Lower lobe of right lung (tissue), 2 donors: ENCODE measurements around the gene HSPA12B. TPM values are rescaled to one million over a fixed set of nuclear protein-coding genes. Genes with fewer than 3 reads are reported as not detected.

Experiments
- ATAC-seq, 2 donors: fragments of 200-7000 bp; cut with Tn5 transposase; one replicate each; pipeline ENCODE4 v1.9.1; 2020 to 2022; ENCODE audit warnings: mild to moderate bottlenecking in 2 of 2, moderate library complexity in 2 of 2
- DNase-seq: peaks from one replicate; pipeline ENCODE4 v3.0.0-alpha.2; 2020
- H3K27ac ChIP-seq: fragments of 200-600 bp; one replicate; pipeline ENCODE4 v1.8.0; 2022
- H3K27me3 ChIP-seq: fragments of 200-600 bp; one replicate; pipeline ENCODE4 v1.8.0; 2022; ENCODE audit warnings: low read depth
- H3K36me3 ChIP-seq: fragments of 200-600 bp; one replicate; pipeline ENCODE4 v1.8.0; 2022; ENCODE audit warnings: mild to moderate bottlenecking
- H3K4me1 ChIP-seq: fragments of 200-600 bp; one replicate; pipeline ENCODE4 v1.8.0; 2022
- H3K4me3 ChIP-seq: fragments of 200-600 bp; one replicate; pipeline ENCODE4 v1.8.0; 2022; ENCODE audit warnings: mild to moderate bottlenecking
- H3K9me3 ChIP-seq: fragments of 200-600 bp; one replicate; pipeline ENCODE4 v1.8.0; 2022
- CTCF ChIP-seq: fragments of 200-600 bp; IDR thresholded peaks from one replicate; pipeline ENCODE4 v1.8.0; 2022; ENCODE audit warnings: antibody characterized with exemption, mild to moderate bottlenecking
- intact Hi-C: fragments of 100-400 bp; cut with DNase I; formaldehyde crosslinking; loops from one replicate; pipeline ENCODE4 v1.11.0; 2022
- total RNA-seq: library from RNA; stranded (reverse); fragmentation: NEBNext Ultra II Directional; extraction: Animal tissue kit (Norgen Biotek cat#: 25700); gene quantifications from one replicate; pipeline ENCODE4 v1.2.1, GENCODE V29; 2021
- donor health status: DM: no; HTN: yes; CAD: no; lungs with severe emphysema.

Gene HSPA12B
- total RNA-seq, 1 donor from 2014 or later, result 36.9 TPM

- Histone ChIP-seq H3K27ac (no peak overlapping the region), H3K36me3 (peaks cover 44% of the 10 kb centered on the region), H3K4me1 (peaks cover 28% of the 10 kb centered on the region), H3K27me3 (peaks cover 5% of the 10 kb centered on the region), H3K9me3 (no peaks in the 10 kb centered on the region), H3K4me3 (no peak overlapping the region)
- intact Hi-C loops, result no loop called here
- TF ChIP-seq CTCF, result no peak
- DNase-seq (no peak), ATAC-seq (no peak)
Observed at GRCh38 chr20:3747471-3747870, 15.0 kb downstream of the HSPA12B start.

DNA sequence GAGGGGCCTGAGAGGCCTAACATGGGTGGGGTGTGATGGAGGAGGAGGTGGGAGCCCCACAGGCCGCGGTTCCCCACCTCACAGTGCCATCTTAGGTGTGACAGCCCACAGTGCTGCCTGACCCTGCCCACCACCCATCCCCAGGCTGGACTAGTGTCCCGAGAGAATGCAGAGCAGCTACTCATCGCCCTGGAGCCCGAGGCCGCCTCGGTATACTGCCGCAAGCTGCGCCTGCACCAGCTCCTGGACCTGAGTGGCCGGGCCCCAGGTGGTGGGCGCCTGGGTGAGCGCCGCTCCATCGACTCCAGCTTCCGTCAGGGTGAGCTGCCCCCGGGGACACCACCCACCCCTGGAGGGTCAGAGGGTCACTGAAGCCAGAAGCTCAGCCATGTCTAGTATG is 15.6 kb downstream of the HSPA12B start:
- Histone ChIP-seq H3K27me3 (peaks cover 5% of the 10 kb centered on the region), H3K4me3 (no peak overlapping the region), H3K27ac (no peak overlapping the region), H3K9me3 (no peaks in the 10 kb centered on the region), H3K36me3 (peaks cover 44% of the 10 kb centered on the region), H3K4me1 (peaks cover 34% of the 10 kb centered on the region)
- ATAC-seq (no peak), DNase-seq (no peak)
- no peak for TF ChIP-seq CTCF
- intact Hi-C loops, result no loop called here

DNA sequence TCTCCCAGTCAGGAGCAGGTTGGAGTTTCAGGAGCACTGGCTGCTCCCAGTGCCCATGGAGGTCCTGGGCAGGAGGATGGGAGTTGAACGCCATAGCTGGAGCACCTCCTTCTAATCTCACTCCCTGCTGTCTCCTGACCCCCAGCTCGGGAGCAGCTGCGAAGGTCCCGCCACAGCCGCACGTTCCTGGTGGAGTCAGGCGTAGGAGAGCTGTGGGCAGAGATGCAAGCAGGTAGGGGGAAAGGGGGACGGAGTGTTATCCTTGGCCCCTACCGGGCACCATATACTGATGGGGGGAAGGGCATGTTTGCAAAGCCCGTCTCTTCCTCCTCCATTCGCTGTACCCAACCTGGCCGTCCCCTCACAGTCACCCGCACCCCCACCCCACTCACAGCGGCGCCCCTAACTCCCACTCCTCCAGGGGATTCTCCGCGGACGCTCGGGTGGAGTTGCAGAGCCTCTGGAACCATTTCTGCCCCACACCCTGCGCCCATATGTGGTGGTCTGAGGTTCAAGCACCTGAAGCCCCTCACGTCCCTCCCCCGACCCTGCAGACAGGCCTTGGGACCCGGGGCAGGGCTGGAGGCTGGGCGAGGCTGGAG is 16.7 kb downstream of the HSPA12B start:
- peaks cover 37% of the 10 kb centered on the region for H3K4me1 ChIP-seq
- intact Hi-C loops, result no loop called here
- no peak for ATAC-seq
- H3K4me3 ChIP-seq, result no peak overlapping the region
- H3K27ac ChIP-seq, result no peak overlapping the region
- no peak for TF ChIP-seq CTCF
- H3K27me3 ChIP-seq, result peaks cover 5% of the 10 kb centered on the region
- no peaks in the 10 kb centered on the region for H3K9me3 ChIP-seq
- DNase-seq, result no peak
- H3K36me3 ChIP-seq, result peaks cover 41% of the 10 kb centered on the region

DNA sequence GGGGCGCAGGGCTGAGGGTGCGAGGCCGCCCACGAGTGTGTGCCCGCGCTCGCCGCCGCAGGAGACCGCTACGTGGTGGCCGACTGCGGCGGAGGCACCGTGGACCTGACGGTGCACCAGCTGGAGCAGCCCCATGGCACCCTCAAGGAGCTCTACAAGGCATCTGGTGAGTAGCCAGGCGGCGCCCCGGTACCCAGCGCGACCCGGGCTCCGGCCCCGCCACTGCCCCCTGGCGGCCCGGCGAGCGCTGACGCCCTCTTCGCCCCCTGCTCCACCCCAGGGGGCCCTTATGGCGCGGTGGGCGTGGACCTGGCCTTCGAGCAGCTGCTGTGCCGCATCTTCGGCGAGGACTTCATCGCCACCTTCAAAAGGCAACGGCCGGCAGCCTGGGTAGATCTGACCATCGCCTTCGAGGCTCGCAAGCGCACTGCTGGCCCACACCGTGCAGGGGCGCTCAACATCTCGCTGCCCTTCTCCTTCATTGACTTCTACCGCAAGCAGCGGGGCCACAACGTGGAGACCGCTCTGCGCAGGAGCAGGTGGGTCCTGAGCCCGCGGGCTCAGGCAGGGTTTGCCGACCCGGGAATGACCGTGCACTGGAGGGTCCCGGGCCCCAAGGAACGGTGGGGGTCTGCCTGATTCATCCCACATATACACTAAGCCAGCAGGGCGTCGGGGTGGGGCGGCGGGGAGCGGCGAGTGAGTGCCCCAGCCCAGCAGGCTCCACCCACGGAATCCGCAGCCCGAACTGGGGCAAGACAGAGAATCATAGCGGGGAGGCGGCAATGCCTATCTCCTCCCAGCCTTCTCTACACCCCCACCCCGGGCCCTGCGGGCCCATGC is 17.4 kb downstream of the HSPA12B start:
- Histone ChIP-seq H3K27me3 (peaks cover 5% of the 10 kb centered on the region), H3K36me3 (peaks cover 35% of the 10 kb centered on the region), H3K4me3 (no peak overlapping the region), H3K9me3 (no peaks in the 10 kb centered on the region), H3K27ac (no peak overlapping the region), H3K4me1 (peaks cover 34% of the 10 kb centered on the region)
- intact Hi-C loops, result no loop called here
- peak; percentile 70 for TF ChIP-seq CTCF
- ATAC-seq, result peak; percentile 37 to 38
- DNase-seq, result peak; percentile 63

GRCh38 chr20:3751305-3751674 is 18.8 kb downstream of the HSPA12B start:
- H3K9me3 ChIP-seq, result no peaks in the 10 kb centered on the region
- H3K36me3 ChIP-seq, result peaks cover 28% of the 10 kb centered on the region
- H3K27ac ChIP-seq, result no peak overlapping the region
- DNase-seq, result no peak
- intact Hi-C loops, result no loop called here
- H3K27me3 ChIP-seq, result peaks cover 5% of the 10 kb centered on the region
- no peak for TF ChIP-seq CTCF
- no peak for ATAC-seq
- peaks cover 29% of the 10 kb centered on the region for H3K4me1 ChIP-seq
- peak overlapping the region; percentile 48 for H3K4me3 ChIP-seq
